Gastrocnemius medialis (tissue), 4 donors: ENCODE results near the gene GTF3C5. TPM values are rescaled to one million over a fixed set of nuclear protein-coding genes. Genes with fewer than 3 reads are reported as not detected.
"Not testable (repeated sequence)": the region's sequence is repeated elsewhere in the genome, so short reads cannot be mapped to it uniquely, and the experiment has no call there.

Experiments
- ATAC-seq, 2 donors: fragments of 150-250 bp; one replicate each; pipeline ENCODE4 v1.9.1; 2016
- DNase-seq, 2 donors: peaks; one replicate each; pipeline ENCODE4 v3.0.0-alpha.2; 2019
- H3K27ac ChIP-seq, 4 donors: fragments of 200-600 bp; sonication (generic); 1 replicate in 1 of 4; 2 replicates in 3 of 4; pipeline ENCODE4 v1.5.1; 2016 to 2018; ENCODE audit warnings: mild to moderate bottlenecking in 2 of 4, moderate library complexity in 1 of 4
- H3K27me3 ChIP-seq, 3 donors: fragments of 200-600 bp; sonication (generic) in 2 of 3; 1 replicate in 1 of 3; 2 replicates in 2 of 3; pipeline versions ENCODE4 v1.5.1 to v1.6.0; 2016 to 2019; ENCODE audit warnings: mild to moderate bottlenecking in 1 of 3, moderate library complexity in 1 of 3
- H3K36me3 ChIP-seq, 2 donors: fragments of 200-600 bp; sonication (generic) in 1 of 2; one replicate each; pipeline ENCODE4 v1.5.1; 2017 to 2018
- H3K4me1 ChIP-seq, 2 donors: fragments of 200-600 bp; sonication (generic) in 1 of 2; one replicate each; pipeline ENCODE4 v1.5.1; 2016 to 2017; ENCODE audit warnings: mild to moderate bottlenecking in 2 of 2
- H3K4me3 ChIP-seq, 4 donors: fragments of 200-600 bp; sonication (generic) in 3 of 4; 1 replicate in 1 of 4; 2 replicates in 3 of 4; pipeline ENCODE4 v1.5.1; 2016 to 2019; ENCODE audit warnings: mild to moderate bottlenecking in 2 of 4
- H3K9me3 ChIP-seq, 3 donors: fragments of 200-600 bp; sonication (generic) in 2 of 3; 1 replicate in 1 of 3; 2 replicates in 2 of 3; pipeline ENCODE4 v1.5.1; 2016 to 2019
- POLR2A ChIP-seq, 2 donors: fragments of 450-650 bp; IDR thresholded peaks; one replicate each; pipeline ENCODE4 v1.6.1; 2017; ENCODE audit warnings: antibody characterized with exemption in 2 of 2, mild to moderate bottlenecking in 2 of 2, moderate library complexity in 2 of 2
- in situ Hi-C, 4 donors: fragments of 200-750 bp; cut with MboI; loops; one replicate each; pipeline versions ENCODE4 v1.15.0 to v1.8.0; 2017; ENCODE audit warnings: low sequenced_read_pairs in 4 of 4
- intact Hi-C: fragments of 100-400 bp; cut with DNase I; formaldehyde crosslinking; loops from one replicate; pipeline ENCODE4 v1.15.1; 2023; ENCODE audit warnings: low total_unique reads
- total RNA-seq, 4 donors: library from RNA; depleted of rRNA; stranded (reverse); fragments of >200 nt; gene quantifications; one replicate each; pipeline versions ENCODE4 v1.1.0 to v1.2.3, GENCODE V29; 2016
- TF ChIP-seq, protein P1 (sequence below), 5 experiments: fragments of 450-650 bp in 3 of 5; fragments of 200-600 bp in 2 of 5; sonication (generic) in 2 of 5; IDR thresholded peaks in 4 of 5; conservative IDR thresholded peaks in 1 of 5; 1 replicate in 4 of 5; 2 replicates in 1 of 5; pipeline ENCODE4 v1.5.1; 2016 to 2019; ENCODE audit warnings: antibody characterized with exemption in 5 of 5, mild to moderate bottlenecking in 3 of 5, moderate library complexity in 3 of 5

Gene GTF3C5
- total RNA-seq, 4 donors from 2014 or later = 48.1 to 55.3 (median 51.5) TPM

DNA sequence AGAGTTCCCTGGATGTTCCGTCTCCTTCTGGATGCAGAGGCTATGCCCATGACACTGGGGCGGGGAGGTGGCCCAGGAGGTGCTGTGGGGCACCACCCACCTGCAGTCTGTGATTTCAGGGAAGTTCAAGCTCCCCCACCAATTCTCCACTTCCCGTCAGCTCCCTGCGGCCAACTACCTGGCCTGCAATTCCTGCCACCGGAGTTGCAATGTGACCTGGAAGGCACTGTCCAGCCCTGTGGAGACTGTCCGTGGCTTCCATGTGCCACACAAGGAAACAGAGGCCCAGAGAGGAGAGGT, 35.7 kb upstream of the GTF3C5 start:
- Histone ChIP-seq H3K27ac (no peak overlapping the region), H3K4me3 (no peak overlapping the region), H3K4me1 (no peaks in the 10 kb centered on the region), H3K27me3 (peaks cover 16 to 46% (median 32%) of the 10 kb centered on the region in 3 donors), H3K36me3 (no peaks in the 10 kb centered on the region), H3K9me3 (no peaks in the 10 kb centered on the region)
- no peak for TF ChIP-seq POLR2A (IDR thresholded peaks at IDR 0.05)
- TF ChIP-seq, protein P1, sequence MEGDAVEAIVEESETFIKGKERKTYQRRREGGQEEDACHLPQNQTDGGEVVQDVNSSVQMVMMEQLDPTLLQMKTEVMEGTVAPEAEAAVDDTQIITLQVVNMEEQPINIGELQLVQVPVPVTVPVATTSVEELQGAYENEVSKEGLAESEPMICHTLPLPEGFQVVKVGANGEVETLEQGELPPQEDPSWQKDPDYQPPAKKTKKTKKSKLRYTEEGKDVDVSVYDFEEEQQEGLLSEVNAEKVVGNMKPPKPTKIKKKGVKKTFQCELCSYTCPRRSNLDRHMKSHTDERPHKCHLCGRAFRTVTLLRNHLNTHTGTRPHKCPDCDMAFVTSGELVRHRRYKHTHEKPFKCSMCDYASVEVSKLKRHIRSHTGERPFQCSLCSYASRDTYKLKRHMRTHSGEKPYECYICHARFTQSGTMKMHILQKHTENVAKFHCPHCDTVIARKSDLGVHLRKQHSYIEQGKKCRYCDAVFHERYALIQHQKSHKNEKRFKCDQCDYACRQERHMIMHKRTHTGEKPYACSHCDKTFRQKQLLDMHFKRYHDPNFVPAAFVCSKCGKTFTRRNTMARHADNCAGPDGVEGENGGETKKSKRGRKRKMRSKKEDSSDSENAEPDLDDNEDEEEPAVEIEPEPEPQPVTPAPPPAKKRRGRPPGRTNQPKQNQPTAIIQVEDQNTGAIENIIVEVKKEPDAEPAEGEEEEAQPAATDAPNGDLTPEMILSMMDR (IDR thresholded peaks at IDR 0.05 in 4 of 5, conservative IDR thresholded peaks at IDR 0.05 in 1 of 5) = no peak
- DNase-seq (no peak), ATAC-seq (no peak)
- intact Hi-C loops = no loop called here
- in situ Hi-C loops = no loop called here

DNA sequence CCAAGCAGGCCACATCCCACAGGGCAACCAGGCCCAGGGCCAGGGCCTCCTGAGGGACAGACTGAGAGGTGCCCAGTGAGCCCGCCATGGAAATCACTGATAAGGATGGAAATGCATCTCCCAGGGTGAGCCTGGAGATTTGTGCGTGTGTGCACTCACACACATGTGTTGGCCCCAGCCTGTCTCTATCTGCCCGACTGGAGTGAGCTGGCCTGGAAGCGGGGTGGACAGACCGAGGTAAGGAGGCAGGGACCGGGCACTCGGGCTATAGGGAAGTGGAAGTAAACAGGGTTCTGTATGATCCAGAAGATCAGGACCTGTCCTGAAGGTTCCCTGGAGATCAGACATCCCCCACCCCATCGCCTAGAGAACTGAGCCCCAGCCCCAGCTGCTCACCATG, 34.9 kb upstream of the GTF3C5 start:
- DNase-seq (no peak), ATAC-seq (no peak)
- no peak for TF ChIP-seq POLR2A (IDR thresholded peaks at IDR 0.05)
- TF ChIP-seq, protein P1 (IDR thresholded peaks at IDR 0.05 in 4 of 5, conservative IDR thresholded peaks at IDR 0.05 in 1 of 5) = no peak
- Histone ChIP-seq H3K4me3 (no peak overlapping the region), H3K36me3 (no peaks in the 10 kb centered on the region), H3K27ac (no peak overlapping the region), H3K4me1 (no peaks in the 10 kb centered on the region), H3K27me3 (peaks cover 19 to 44% (median 30%) of the 10 kb centered on the region in 3 donors), H3K9me3 (no peaks in the 10 kb centered on the region)
- intact Hi-C loops (no loop called here), in situ Hi-C loops (no loop called here)

DNA sequence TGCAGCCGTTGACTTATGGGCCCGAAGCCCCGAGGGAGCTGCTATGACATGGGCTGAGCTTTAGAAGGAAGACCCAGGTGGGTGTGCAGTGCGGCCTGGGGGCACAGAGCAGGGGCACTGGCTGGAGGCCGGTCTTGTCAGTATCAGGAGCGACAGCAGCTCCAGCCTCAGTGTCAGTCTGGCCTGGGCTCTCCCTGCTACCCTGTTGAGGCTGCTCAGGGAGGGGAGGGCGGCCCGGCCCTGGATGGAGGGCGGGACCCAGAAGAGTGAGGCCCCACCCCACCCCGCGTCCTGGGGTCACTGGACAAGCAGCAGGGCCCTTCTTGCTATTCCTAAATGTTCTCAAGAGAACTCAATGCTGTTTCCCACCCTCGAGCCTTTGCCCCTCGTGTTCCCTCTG, 34.3 kb upstream of the GTF3C5 start:
- Histone ChIP-seq H3K27me3 (peaks cover 16 to 44% (median 27%) of the 10 kb centered on the region in 3 donors), H3K4me1 (no peaks in the 10 kb centered on the region), H3K36me3 (no peaks in the 10 kb centered on the region), H3K4me3 (no peak overlapping the region), H3K9me3 (no peaks in the 10 kb centered on the region), H3K27ac (no peak overlapping the region)
- in situ Hi-C loops = no loop called here
- ATAC-seq = no peak
- intact Hi-C loops = no loop called here
- TF ChIP-seq, protein P1 (IDR thresholded peaks at IDR 0.05 in 4 of 5, conservative IDR thresholded peaks at IDR 0.05 in 1 of 5) = no peak
- no peak for TF ChIP-seq POLR2A (IDR thresholded peaks at IDR 0.05)
- no peak for DNase-seq

DNA sequence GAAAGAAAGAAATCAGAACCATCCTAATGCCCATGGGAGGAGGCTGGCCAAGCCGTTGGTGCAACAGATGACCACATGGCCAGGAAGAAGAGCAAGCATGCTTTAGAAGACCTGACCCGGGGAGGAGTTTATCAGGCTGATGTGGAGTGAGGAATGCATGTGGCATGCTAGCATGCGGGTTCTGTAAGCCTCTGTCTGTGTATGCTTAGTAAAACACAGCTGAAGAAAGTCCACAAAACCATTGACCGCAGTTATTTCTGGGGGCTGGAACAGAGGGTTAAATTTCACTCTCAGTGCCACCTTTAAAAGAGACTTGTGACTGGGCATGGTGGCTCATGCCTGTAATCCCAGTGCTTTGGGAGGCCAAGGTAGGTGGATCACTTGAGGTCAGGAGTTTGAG, 33.2 kb upstream of the GTF3C5 start:
- TF ChIP-seq, protein P1 (IDR thresholded peaks at IDR 0.05 in 4 of 5, conservative IDR thresholded peaks at IDR 0.05 in 1 of 5) = no peak
- TF ChIP-seq POLR2A (IDR thresholded peaks at IDR 0.05) = no peak
- Histone ChIP-seq H3K27me3 (peaks cover 10 to 37% (median 19%) of the 10 kb centered on the region in 3 donors), H3K36me3 (no peaks in the 10 kb centered on the region), H3K4me1 (no peaks in the 10 kb centered on the region), H3K27ac (no peak overlapping the region), H3K9me3 (no peaks in the 10 kb centered on the region), H3K4me3 (no peak overlapping the region)
- intact Hi-C loops (no loop called here), in situ Hi-C loops (no loop called here)
- ATAC-seq (no peak), DNase-seq (no peak)

DNA sequence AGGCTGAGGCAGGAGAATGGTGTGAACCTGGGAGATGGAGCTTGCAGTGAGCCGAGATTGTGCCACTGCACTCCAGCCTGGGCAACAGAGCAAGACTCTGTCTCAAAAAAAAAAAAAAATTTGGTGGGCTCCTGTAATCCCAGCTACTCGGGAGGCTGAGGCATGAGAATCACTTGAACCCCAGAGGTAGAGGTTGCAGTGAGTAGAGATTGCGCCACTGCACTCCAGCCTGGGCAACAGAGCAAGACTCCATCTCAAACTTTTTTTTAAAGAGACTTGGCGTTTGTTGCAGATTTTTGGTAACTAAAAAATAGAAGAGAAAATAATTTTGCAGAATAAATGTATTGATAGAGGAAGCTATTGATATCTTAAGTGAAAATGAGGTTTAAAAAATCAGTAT, 32.6 kb upstream of the GTF3C5 start:
- H3K4me3 ChIP-seq, in situ Hi-C loops, H3K27ac ChIP-seq, intact Hi-C loops, H3K4me1 ChIP-seq, ATAC-seq, H3K9me3 ChIP-seq, H3K36me3 ChIP-seq, DNase-seq: not testable (repeated sequence)
- peaks cover 5 to 32% (median 17%) of the 10 kb centered on the region in 3 donors for H3K27me3 ChIP-seq
